Osteoblast (primary cell): ENCODE results near the gene HSPA4. TPM values are rescaled to one million over a fixed set of nuclear protein-coding genes. Genes with fewer than 3 reads are reported as not detected.

Source experiments
- DNase-seq: peaks from one replicate; pipeline ENCODE4 v3.0.0; 2011; ENCODE audit warnings: low spot score, mixed read lengths; ENCODE audit not compliant: insufficient read length; ENCODE audit errors: missing footprints
- H2AFZ ChIP-seq: 2 replicates; pipeline ENCODE4 v1.6.0; 2011; ENCODE audit warnings: mild to moderate bottlenecking, low read length
- H3K27ac ChIP-seq: 2 replicates; pipeline ENCODE4 v1.5.1; 2011; ENCODE audit warnings: mild to moderate bottlenecking, low read depth, low read length, moderate library complexity
- H3K27me3 ChIP-seq: 2 replicates; pipeline ENCODE4 v1.6.0; 2012; ENCODE audit warnings: mild to moderate bottlenecking, control low read depth, inconsistent platforms, low read length, moderate library complexity; ENCODE audit not compliant: insufficient read depth
- H3K36me3 ChIP-seq: 2 replicates; pipeline ENCODE4 v1.5.1; 2011; ENCODE audit warnings: mild to moderate bottlenecking, low read length, control low read depth, moderate library complexity; ENCODE audit not compliant: insufficient read depth
- H3K4me1 ChIP-seq: 2 replicates; pipeline ENCODE4 v1.5.1; 2011; ENCODE audit warnings: mild to moderate bottlenecking, low read length, control low read depth, moderate library complexity; ENCODE audit not compliant: insufficient read depth
- H3K4me2 ChIP-seq: 2 replicates; pipeline ENCODE4 v1.6.0; 2011; ENCODE audit warnings: mild to moderate bottlenecking, low read length; ENCODE audit not compliant: insufficient read depth
- H3K4me3 ChIP-seq: fragments of 200-600 bp; sonication (generic); 3 replicates; pipeline ENCODE4 v1.5.1; 2012; ENCODE audit warnings: mild to moderate bottlenecking, low read length, inconsistent platforms; ENCODE audit not compliant: insufficient read depth
- H3K79me2 ChIP-seq: 2 replicates; pipeline ENCODE4 v1.6.0; 2012; ENCODE audit warnings: mild to moderate bottlenecking, low read length, control low read depth, inconsistent platforms; ENCODE audit not compliant: insufficient read depth
- H3K9me3 ChIP-seq: 2 replicates; pipeline ENCODE4 v1.5.1; 2011; ENCODE audit warnings: low read depth, low read length, control low read depth
- H4K20me1 ChIP-seq: 2 replicates; pipeline ENCODE4 v1.6.0; 2012; ENCODE audit warnings: mild to moderate bottlenecking, low read length, control low read depth; ENCODE audit not compliant: insufficient read depth
- CTCF ChIP-seq: IDR thresholded peaks from 2 replicates; pipeline ENCODE4 v1.5.1; 2011; ENCODE audit warnings: mild to moderate bottlenecking, low read depth, low read length, moderate library complexity; ENCODE audit errors: extremely low read depth
- total RNA-seq: library from RNA; depleted of rRNA; stranded (reverse); fragments of >200 nt; gene quantifications from 2 replicates; pipeline ENCODE4 v1.2.3, GENCODE V29; 2012

Gene HSPA4
- total RNA-seq, 1 donor, result 135 TPM

GRCh38 chr5:133051061-133051541 lies 712 bp upstream of the HSPA4 start:
- Histone ChIP-seq H3K4me3 (peak overlapping the region; percentile 94), H3K79me2 (peaks cover 51% of the 10 kb centered on the region), H3K36me3 (no peaks in the 10 kb centered on the region), H3K27me3 (no peaks in the 10 kb centered on the region), H4K20me1 (peaks cover 37% of the 10 kb centered on the region), H3K4me2 (peak overlapping the region; percentile 97), H2AFZ (peak overlapping the region; percentile 93), H3K9me3 (no peaks in the 10 kb centered on the region), H3K4me1 (peaks cover 37% of the 10 kb centered on the region), H3K27ac (peak overlapping the region; percentile 99)
- no peak for DNase-seq
- no peak for TF ChIP-seq CTCF

DNA sequence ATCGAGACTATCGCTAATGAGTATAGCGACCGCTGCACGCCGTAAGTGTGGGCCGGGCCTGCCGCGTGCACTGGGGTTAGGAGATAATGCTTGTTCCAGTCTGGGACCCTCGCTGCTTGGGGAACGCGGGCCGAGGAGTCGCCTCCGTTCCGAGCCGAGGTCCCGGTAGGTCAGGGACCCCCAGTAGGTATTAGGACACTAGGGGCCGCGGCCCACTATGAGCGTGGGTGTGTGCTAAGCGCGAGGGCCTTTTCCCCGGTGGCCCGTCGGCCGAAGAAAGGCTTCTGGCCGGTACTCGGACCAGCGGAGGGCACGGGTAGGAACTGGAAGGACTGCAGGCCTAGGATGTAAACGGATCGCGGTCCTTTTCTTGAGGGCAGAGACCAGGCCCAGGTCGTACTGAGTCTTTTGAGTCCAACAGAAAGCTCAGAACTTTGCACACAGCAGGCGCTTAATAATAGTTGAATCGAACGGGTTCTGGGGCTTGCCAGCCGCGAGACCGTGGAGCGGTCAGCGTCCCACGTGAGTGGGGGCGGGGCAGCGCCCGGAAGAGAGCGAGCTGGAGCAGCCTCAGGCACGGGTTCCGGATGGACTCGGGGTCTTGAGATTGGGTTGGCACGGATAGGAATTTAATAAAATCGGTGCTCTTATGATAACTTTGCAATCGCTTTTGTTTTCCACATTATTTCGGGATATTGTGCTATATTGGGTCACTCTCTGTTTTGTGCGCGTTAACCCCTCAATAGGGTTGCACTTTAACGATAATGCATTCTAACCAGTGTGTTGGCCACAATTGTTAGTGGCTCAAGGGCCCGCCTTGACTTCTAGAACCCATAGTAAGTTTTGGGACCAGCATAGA lies 733 bp downstream of the HSPA4 start:
- H4K20me1 ChIP-seq, result peaks cover 52% of the 10 kb centered on the region
- no peaks in the 10 kb centered on the region for H3K36me3 ChIP-seq
- peak overlapping the region; percentile 84 for H2AFZ ChIP-seq
- H3K4me3 ChIP-seq, result peak overlapping the region; percentile 94
- peak overlapping the region; percentile 87 for H3K4me2 ChIP-seq
- no peaks in the 10 kb centered on the region for H3K9me3 ChIP-seq
- peak; percentile 89 for DNase-seq
- peak overlapping the region; percentile 99 for H3K27ac ChIP-seq
- H3K79me2 ChIP-seq, result peaks cover 66% of the 10 kb centered on the region
- no peaks in the 10 kb centered on the region for H3K27me3 ChIP-seq
- peaks cover 32% of the 10 kb centered on the region for H3K4me1 ChIP-seq
- TF ChIP-seq CTCF, result no peak

DNA sequence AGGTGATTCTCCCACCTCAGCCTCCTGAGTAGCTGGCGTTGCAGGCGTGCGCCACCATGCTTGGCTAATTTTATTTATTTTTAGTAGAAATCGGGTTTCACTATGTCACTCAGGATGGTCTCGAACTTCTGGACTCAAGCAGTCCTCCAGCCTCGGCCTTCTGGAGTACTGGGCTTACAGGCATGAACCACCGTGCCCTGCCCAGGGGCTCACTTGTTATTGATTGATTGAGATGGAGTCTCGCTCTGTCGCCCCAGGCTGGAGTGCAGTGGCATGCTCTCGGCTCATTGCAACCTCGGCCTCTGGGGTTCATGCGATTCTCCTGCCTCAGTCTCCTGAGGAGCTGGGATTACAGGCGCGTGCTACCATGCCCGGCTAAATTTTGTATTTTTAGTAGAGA lies 1.6 kb downstream of the HSPA4 start:
- Histone ChIP-seq H3K9me3 (no peaks in the 10 kb centered on the region), H3K4me1 (peaks cover 32% of the 10 kb centered on the region), H3K4me3 (peak overlapping the region; percentile 94), H3K4me2 (peak overlapping the region; percentile 87), H2AFZ (no peak overlapping the region), H4K20me1 (peaks cover 60% of the 10 kb centered on the region), H3K27me3 (no peaks in the 10 kb centered on the region), H3K36me3 (no peaks in the 10 kb centered on the region), H3K79me2 (peaks cover 75% of the 10 kb centered on the region), H3K27ac (peak overlapping the region; percentile 99)
- TF ChIP-seq CTCF, result no peak
- no peak for DNase-seq

- H3K27me3 ChIP-seq, result no peaks in the 10 kb centered on the region
- peaks cover 68% of the 10 kb centered on the region for H4K20me1 ChIP-seq
- TF ChIP-seq CTCF, result no peak
- H3K4me1 ChIP-seq, result peaks cover 20% of the 10 kb centered on the region
- H3K9me3 ChIP-seq, result no peaks in the 10 kb centered on the region
- H3K36me3 ChIP-seq, result no peaks in the 10 kb centered on the region
- no peak overlapping the region for H3K27ac ChIP-seq
- peaks cover 88% of the 10 kb centered on the region for H3K79me2 ChIP-seq
- H2AFZ ChIP-seq, result no peak overlapping the region
- no peak overlapping the region for H3K4me3 ChIP-seq
- DNase-seq, result no peak
- no peak overlapping the region for H3K4me2 ChIP-seq
Observed at GRCh38 chr5:133054697-133055471, 3.1 kb downstream of the HSPA4 start.
